ENCODE results near the gene ST3GAL4.

Gene ST3GAL4

GRCh38 chr11:126319374-126319740 is 36.1 kb upstream of the ST3GAL4 start:
- DNase-seq (ENCODE audit: low read depth), result no peak
- no peak overlapping the region for H3K4me3 ChIP-seq (ENCODE audit: low read depth, low read length)

GRCh38 chr11:126322996-126323395 is 32.5 kb upstream of the ST3GAL4 start:
- TF ChIP-seq CTCF (IDR thresholded peaks at IDR 0.05; ENCODE audit: control insufficient read depth, extremely low read depth, insufficient read depth), result no peak
- no peak for DNase-seq (ENCODE audit: low read depth)
- no peak overlapping the region for H3K4me3 ChIP-seq (ENCODE audit: low read depth, low read length)

More at GRCh38 chr11:126319374-126319740, 36.1 kb upstream of the ST3GAL4 start:
- no peak for TF ChIP-seq CTCF (IDR thresholded peaks at IDR 0.05; ENCODE audit: control insufficient read depth, extremely low read depth, insufficient read depth)

- no peak for TF ChIP-seq CTCF (IDR thresholded peaks at IDR 0.05; ENCODE audit: control insufficient read depth, extremely low read depth, insufficient read depth)
- no peak overlapping the region for H3K4me3 ChIP-seq (ENCODE audit: low read depth, low read length)
- DNase-seq (ENCODE audit: low read depth), result no peak
These were observed 28.0 kb upstream of the ST3GAL4 start for GRCh38 chr11:126327281-126328000.

GRCh38 chr11:126328001-126328390 is 27.5 kb upstream of the ST3GAL4 start:
- TF ChIP-seq CTCF (IDR thresholded peaks at IDR 0.05; ENCODE audit: control insufficient read depth, extremely low read depth, insufficient read depth), result no peak
- no peak for DNase-seq (ENCODE audit: low read depth)
- no peak overlapping the region for H3K4me3 ChIP-seq (ENCODE audit: low read depth, low read length)

- no peak for DNase-seq (ENCODE audit: low read depth)
- no peak overlapping the region for H3K4me3 ChIP-seq (ENCODE audit: low read depth, low read length)
- TF ChIP-seq CTCF (IDR thresholded peaks at IDR 0.05; ENCODE audit: control insufficient read depth, extremely low read depth, insufficient read depth), result no peak
These were observed 27.0 kb upstream of the ST3GAL4 start for GRCh38 chr11:126328444-126328843.

- TF ChIP-seq CTCF (IDR thresholded peaks at IDR 0.05; ENCODE audit: control insufficient read depth, extremely low read depth, insufficient read depth), result no peak
- DNase-seq (ENCODE audit: low read depth), result no peak
- H3K4me3 ChIP-seq (ENCODE audit: low read depth, low read length), result no peak overlapping the region
These were observed 26.4 kb upstream of the ST3GAL4 start for GRCh38 chr11:126328938-126329643.
